Lung (tissue), 12 donors: ENCODE data around the gene DTWD2. TPM values are rescaled to one million over a fixed set of nuclear protein-coding genes. Genes with fewer than 3 reads are reported as not detected.

Experiments
- ATAC-seq: fragments of 200-7000 bp; cut with Tn5 transposase; one replicate; pipeline ENCODE4 v1.9.1; 2020; ENCODE audit warnings: moderate number of reproducible peaks; ENCODE audit not compliant: insufficient read depth, low FRiP score
- DNase-seq, 3 donors: peaks; one replicate each; pipeline ENCODE4 v3.0.0-alpha.2; 2013 to 2017
- H3K27ac ChIP-seq, 2 donors: one replicate each; pipeline ENCODE4 v1.5.1; 2013; ENCODE audit warnings: mild to moderate bottlenecking in 2 of 2, moderate library complexity in 2 of 2, control low read depth in 1 of 2, inconsistent platforms in 1 of 2, low read depth in 1 of 2, low read length in 1 of 2
- H3K27me3 ChIP-seq, 3 donors: one replicate each; pipeline ENCODE4 v1.5.1; 2013; ENCODE audit warnings: low read length in 2 of 3; ENCODE audit not compliant: control insufficient read depth in 3 of 3, insufficient read depth in 3 of 3
- H3K36me3 ChIP-seq, 4 donors: one replicate each; pipeline ENCODE4 v1.5.1; 2013; ENCODE audit warnings: low read length in 4 of 4, mild to moderate bottlenecking in 1 of 4, moderate library complexity in 1 of 4; ENCODE audit not compliant: control insufficient read depth in 4 of 4, insufficient read depth in 4 of 4
- H3K4me1 ChIP-seq, 5 donors: one replicate each; pipeline ENCODE4 v1.5.1; 2013; ENCODE audit warnings: low read length in 5 of 5, mild to moderate bottlenecking in 2 of 5, moderate library complexity in 1 of 5; ENCODE audit not compliant: control insufficient read depth in 5 of 5, insufficient read depth in 5 of 5
- H3K4me3 ChIP-seq: one replicate; pipeline ENCODE4 v1.5.1; 2013; ENCODE audit warnings: mild to moderate bottlenecking, control low read depth, moderate library complexity
- H3K9ac ChIP-seq, 2 donors: one replicate each; pipeline ENCODE4 v1.5.1; 2013; ENCODE audit warnings: low read length in 2 of 2, control low read depth in 1 of 2; ENCODE audit not compliant: insufficient read depth in 1 of 2
- H3K9me3 ChIP-seq, 4 donors: one replicate each; pipeline ENCODE4 v1.5.1; 2013; ENCODE audit warnings: low read length in 3 of 4, mild to moderate bottlenecking in 1 of 4, moderate library complexity in 1 of 4; ENCODE audit not compliant: control insufficient read depth in 4 of 4, insufficient read depth in 3 of 4
- CTCF ChIP-seq: IDR thresholded peaks from 2 replicates; pipeline ENCODE4 v1.5.1; 2012; ENCODE audit warnings: mild to moderate bottlenecking; ENCODE audit errors: control extremely low read depth, extremely low read depth
- WGBS, 2 donors: extraction: QIAGEN DNeasy Blood & Tissue Kit; methylation state at CpG; one replicate each; pipeline ENCODE4 v1.1.7; 2013; 5-methylcytosine and 5-hydroxymethylcytosine counted together
- polyA plus RNA-seq, 2 donors: library from polyadenylated mRNA; stranded (reverse); fragments of 200-250 nt; gene quantifications; one replicate each; pipeline ENCODE4 v1.2.1, GENCODE V29; 2013
- total RNA-seq, 2 donors: library from RNA; depleted of rRNA in 1 of 2; stranded (reverse); fragments of >200 nt in 1 of 2; gene quantifications; one replicate each; pipeline ENCODE4 v1.2.1, GENCODE V29; 2014 to 2021
- donor health status: control.
- donor health status: control.
- donor health status: Bipolar disorder and iron deficiency.
- donor health status: healthy.
- donor health status: DM: yes; HTN: yes; CAD: no.

The DTWD2 gene
- total and polyA plus RNA-seq, 4 donors, result 1.7 to 11.4 (median 5.2) TPM

GRCh38 chr5:118923295-118924005 is 64.9 kb downstream of the DTWD2 start:
- no peaks in the 10 kb centered on the region for H3K9me3 ChIP-seq
- TF ChIP-seq CTCF, result no peak
- peak overlapping the region in 1 of 2 donors; percentile 0 for H3K27ac ChIP-seq
- H3K36me3 ChIP-seq, result peaks cover 0 to 1% (median 0%) of the 10 kb centered on the region in 4 donors
- H3K4me3 ChIP-seq, result no peak overlapping the region
- DNase-seq, result peak in 1 of 3 donors; percentile 25
- WGBS, 2 donors, result 72 to 74% methylated on average over 15 of the region's 15 CpGs
- H3K9ac ChIP-seq, result no peak overlapping the region
- H3K27me3 ChIP-seq, result no peaks in the 10 kb centered on the region
- no peak for ATAC-seq
- peaks cover 0 to 13% (median 0%) of the 10 kb centered on the region in 5 donors for H3K4me1 ChIP-seq

GRCh38 chr5:118921866-118922265 is 66.5 kb downstream of the DTWD2 start:
- Histone ChIP-seq H3K9me3 (no peaks in the 10 kb centered on the region), H3K27me3 (no peaks in the 10 kb centered on the region), H3K4me3 (no peak overlapping the region), H3K4me1 (peaks cover 0 to 13% (median 0%) of the 10 kb centered on the region in 5 donors), H3K36me3 (peaks cover 0 to under 1% (median 0%) of the 10 kb centered on the region in 4 donors), H3K9ac (no peak overlapping the region), H3K27ac (no peak overlapping the region)
- WGBS, 2 donors, result 88 to 93% methylated on average over 2 of the region's 2 CpGs
- ATAC-seq, result no peak
- DNase-seq, result peak in 2 of 3 donors; percentile 85 to 87
- TF ChIP-seq CTCF, result no peak

- peak in 1 of 3 donors; percentile 33 for DNase-seq
- H3K9me3 ChIP-seq, result no peaks in the 10 kb centered on the region
- no peak overlapping the region for H3K27ac ChIP-seq
- H3K36me3 ChIP-seq, result no peaks in the 10 kb centered on the region
- no peak overlapping the region for H3K9ac ChIP-seq
- peaks cover 0 to 13% (median 0%) of the 10 kb centered on the region in 5 donors for H3K4me1 ChIP-seq
- no peaks in the 10 kb centered on the region for H3K27me3 ChIP-seq
- no peak for TF ChIP-seq CTCF
- ATAC-seq, result no peak
- H3K4me3 ChIP-seq, result no peak overlapping the region
- 58 to 74% methylated on average over 3 of the region's 3 CpGs for WGBS, 2 donors
These were observed 69.3 kb downstream of the DTWD2 start for GRCh38 chr5:118919016-118919415.
